OCI-LY1 (cell line): ENCODE data around the gene SLCO6A1.
"Not testable (repeated sequence)": the region's sequence is repeated elsewhere in the genome, so short reads cannot be mapped to it uniquely, and the experiment has no call there.

Experiments
- H2AFZ ChIP-seq: fragments of 200-600 bp; sonication (generic), shearing (Covaris generic); 2 replicates; pipeline ENCODE4 v1.6.0; 2014; ENCODE audit warnings: antibody characterized with exemption, mild to moderate bottlenecking, low read length
- H3F3A ChIP-seq: fragments of 200-600 bp; sonication (generic), shearing (Covaris generic); 2 replicates; pipeline ENCODE4 v1.6.0; 2014; ENCODE audit warnings: mild to moderate bottlenecking, antibody characterized with exemption, low read length, moderate library complexity; ENCODE audit not compliant: insufficient read depth
- H3K27ac ChIP-seq: fragments of 200-600 bp; sonication (generic); 2 replicates; pipeline ENCODE4 v1.5.1; 2014; ENCODE audit warnings: low read length, mixed run types, mild to moderate bottlenecking, low read depth; ENCODE audit not compliant: poor library complexity, severe bottlenecking
- H3K27me3 ChIP-seq: fragments of 200-600 bp; sonication (generic); 2 replicates; pipeline ENCODE4 v1.6.0; 2014; ENCODE audit warnings: antibody characterized with exemption, mild to moderate bottlenecking, low read length, moderate library complexity; ENCODE audit not compliant: insufficient read depth
- H3K36me3 ChIP-seq: fragments of 200-600 bp; sonication (generic); 2 replicates; pipeline ENCODE4 v1.6.1; 2014; ENCODE audit warnings: mild to moderate bottlenecking, antibody characterized with exemption, low read length, moderate library complexity, mixed read lengths; ENCODE audit not compliant: insufficient read depth
- H3K4me1 ChIP-seq: fragments of 200-600 bp; sonication (generic); 2 replicates; pipeline ENCODE4 v1.5.1; 2014; ENCODE audit warnings: mild to moderate bottlenecking, low read length, moderate library complexity; ENCODE audit not compliant: insufficient read depth, severe bottlenecking
- H3K4me2 ChIP-seq: fragments of 200-600 bp; sonication (generic), shearing (Covaris generic); 2 replicates; pipeline ENCODE4 v1.6.1; 2014; ENCODE audit warnings: low read length
- H3K4me3 ChIP-seq: fragments of 200-600 bp; sonication (generic); 2 replicates; pipeline ENCODE4 v1.5.1; 2014; ENCODE audit warnings: low read length, low read depth, mild to moderate bottlenecking, mixed read lengths; ENCODE audit not compliant: poor library complexity, severe bottlenecking
- H3K79me2 ChIP-seq: fragments of 200-600 bp; shearing (Covaris generic); 2 replicates; pipeline ENCODE4 v1.6.1; 2016; ENCODE audit warnings: mixed run types, low read length, mixed read lengths; ENCODE audit not compliant: insufficient read depth
- H3K9ac ChIP-seq: fragments of 200-600 bp; sonication (generic), shearing (Covaris generic); 2 replicates; pipeline ENCODE4 v1.6.1; 2014; ENCODE audit warnings: mild to moderate bottlenecking, low read length, mixed read lengths
- H3K9me2 ChIP-seq: fragments of 200-600 bp; sonication (generic), shearing (Covaris generic); 2 replicates; pipeline ENCODE4 v1.6.1; 2014; ENCODE audit warnings: low read depth, mild to moderate bottlenecking, low read length, mixed read lengths
- H3K9me3 ChIP-seq: fragments of 200-600 bp; shearing (Covaris generic); 2 replicates; pipeline ENCODE4 v1.6.1; 2014; ENCODE audit warnings: low read length, mixed read lengths
- H4K20me1 ChIP-seq: fragments of 200-600 bp; sonication (generic), shearing (Covaris generic); 2 replicates; pipeline ENCODE4 v1.6.0; 2016; ENCODE audit warnings: mild to moderate bottlenecking, low read length; ENCODE audit not compliant: insufficient read depth
- EZH2 ChIP-seq: fragments of 200-600 bp; sonication (generic), shearing (Covaris generic); IDR thresholded peaks from 2 replicates; pipeline ENCODE4 v1.8.0; 2017; ENCODE audit warnings: borderline replicate concordance, mixed run types, mild to moderate bottlenecking, antibody characterized with exemption, low read length, moderate library complexity, mixed read lengths
- TF ChIP-seq, protein P1 (sequence below): fragments of 200-600 bp; sonication (generic), shearing (Covaris generic); IDR thresholded peaks from 2 replicates; pipeline ENCODE4 v1.5.1; 2017; ENCODE audit warnings: mild to moderate bottlenecking, antibody characterized with exemption, low read length, moderate library complexity, mixed read lengths

The SLCO6A1 gene

DNA sequence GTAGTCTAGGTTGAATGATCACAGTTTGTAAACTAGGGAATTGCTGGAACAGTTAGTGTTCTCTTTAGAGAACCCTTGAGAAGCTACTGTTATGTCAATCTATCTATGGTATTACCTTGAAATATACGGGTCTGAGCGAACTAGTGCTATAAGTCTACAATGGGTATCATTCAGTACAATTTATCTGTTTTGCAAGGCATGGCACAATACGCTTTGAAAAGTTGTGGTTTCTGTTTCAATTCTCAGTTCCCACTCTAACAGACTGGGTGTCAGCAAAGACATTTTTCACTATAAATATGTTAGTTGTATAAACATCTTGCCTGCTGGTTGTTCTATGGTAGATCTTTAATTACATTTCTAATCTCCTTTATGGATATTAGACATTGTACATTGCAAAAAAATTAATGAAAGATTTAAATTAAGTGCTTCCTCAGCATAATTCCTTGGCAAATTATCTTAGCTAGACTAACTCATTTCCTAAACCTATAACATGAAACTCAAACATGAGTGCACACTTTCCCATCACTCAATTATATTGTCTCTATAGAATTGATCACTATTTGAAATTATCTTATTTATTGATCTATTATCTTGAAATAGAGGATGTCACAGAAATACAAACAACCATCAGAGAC, 24.9 kb upstream of the SLCO6A1 start:
- H3K27ac ChIP-seq = no peak overlapping the region
- H2AFZ ChIP-seq = no peak overlapping the region
- no peak overlapping the region for H3K4me2 ChIP-seq

DNA sequence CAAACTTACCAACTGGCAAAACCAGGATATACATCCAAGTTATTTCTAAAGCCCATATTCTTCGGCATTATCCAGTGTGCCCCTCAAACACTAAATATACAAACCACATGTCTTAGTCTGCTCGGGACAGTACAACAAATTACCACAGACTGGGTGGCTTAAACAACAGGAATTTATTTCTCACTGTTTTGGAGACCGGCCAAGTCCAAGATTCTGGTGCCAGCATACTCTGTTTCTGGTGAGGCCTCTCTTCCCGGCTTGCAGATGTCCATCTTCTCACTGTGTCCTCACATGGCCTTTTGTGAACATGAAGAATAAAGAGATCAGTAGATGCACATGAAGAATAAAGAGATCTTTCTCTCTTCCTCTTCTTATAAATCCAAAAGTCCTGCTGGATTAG, 12.9 kb upstream of the SLCO6A1 start:
- H3K4me1 ChIP-seq = no peaks in the 10 kb centered on the region
- no peaks in the 10 kb centered on the region for H4K20me1 ChIP-seq
- TF ChIP-seq, protein P1, sequence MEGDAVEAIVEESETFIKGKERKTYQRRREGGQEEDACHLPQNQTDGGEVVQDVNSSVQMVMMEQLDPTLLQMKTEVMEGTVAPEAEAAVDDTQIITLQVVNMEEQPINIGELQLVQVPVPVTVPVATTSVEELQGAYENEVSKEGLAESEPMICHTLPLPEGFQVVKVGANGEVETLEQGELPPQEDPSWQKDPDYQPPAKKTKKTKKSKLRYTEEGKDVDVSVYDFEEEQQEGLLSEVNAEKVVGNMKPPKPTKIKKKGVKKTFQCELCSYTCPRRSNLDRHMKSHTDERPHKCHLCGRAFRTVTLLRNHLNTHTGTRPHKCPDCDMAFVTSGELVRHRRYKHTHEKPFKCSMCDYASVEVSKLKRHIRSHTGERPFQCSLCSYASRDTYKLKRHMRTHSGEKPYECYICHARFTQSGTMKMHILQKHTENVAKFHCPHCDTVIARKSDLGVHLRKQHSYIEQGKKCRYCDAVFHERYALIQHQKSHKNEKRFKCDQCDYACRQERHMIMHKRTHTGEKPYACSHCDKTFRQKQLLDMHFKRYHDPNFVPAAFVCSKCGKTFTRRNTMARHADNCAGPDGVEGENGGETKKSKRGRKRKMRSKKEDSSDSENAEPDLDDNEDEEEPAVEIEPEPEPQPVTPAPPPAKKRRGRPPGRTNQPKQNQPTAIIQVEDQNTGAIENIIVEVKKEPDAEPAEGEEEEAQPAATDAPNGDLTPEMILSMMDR = no peak
- no peak for TF ChIP-seq EZH2
- no peaks in the 10 kb centered on the region for H3K36me3 ChIP-seq
- H3K4me3 ChIP-seq = no peak overlapping the region
- H3K79me2 ChIP-seq = no peaks in the 10 kb centered on the region
- H2AFZ ChIP-seq = no peak overlapping the region
- H3K27ac ChIP-seq = no peak overlapping the region
- H3F3A ChIP-seq = no peaks in the 10 kb centered on the region
- no peaks in the 10 kb centered on the region for H3K9me3 ChIP-seq
- no peak overlapping the region for H3K4me2 ChIP-seq
- H3K27me3 ChIP-seq = no peaks in the 10 kb centered on the region
- H3K9me2 ChIP-seq = no peaks in the 10 kb centered on the region
- no peak overlapping the region for H3K9ac ChIP-seq

More for the DNA sequence above, 24.9 kb upstream of the SLCO6A1 start:
- Histone ChIP-seq H3F3A (no peaks in the 10 kb centered on the region), H3K4me1 (no peaks in the 10 kb centered on the region), H3K36me3 (no peaks in the 10 kb centered on the region), H3K9ac (no peak overlapping the region), H3K4me3 (no peak overlapping the region), H4K20me1 (no peaks in the 10 kb centered on the region), H3K27me3 (no peaks in the 10 kb centered on the region), H3K79me2 (no peaks in the 10 kb centered on the region), H3K9me2 (no peaks in the 10 kb centered on the region), H3K9me3 (no peaks in the 10 kb centered on the region)
- TF ChIP-seq EZH2 = no peak
- TF ChIP-seq, protein P1 = no peak

DNA sequence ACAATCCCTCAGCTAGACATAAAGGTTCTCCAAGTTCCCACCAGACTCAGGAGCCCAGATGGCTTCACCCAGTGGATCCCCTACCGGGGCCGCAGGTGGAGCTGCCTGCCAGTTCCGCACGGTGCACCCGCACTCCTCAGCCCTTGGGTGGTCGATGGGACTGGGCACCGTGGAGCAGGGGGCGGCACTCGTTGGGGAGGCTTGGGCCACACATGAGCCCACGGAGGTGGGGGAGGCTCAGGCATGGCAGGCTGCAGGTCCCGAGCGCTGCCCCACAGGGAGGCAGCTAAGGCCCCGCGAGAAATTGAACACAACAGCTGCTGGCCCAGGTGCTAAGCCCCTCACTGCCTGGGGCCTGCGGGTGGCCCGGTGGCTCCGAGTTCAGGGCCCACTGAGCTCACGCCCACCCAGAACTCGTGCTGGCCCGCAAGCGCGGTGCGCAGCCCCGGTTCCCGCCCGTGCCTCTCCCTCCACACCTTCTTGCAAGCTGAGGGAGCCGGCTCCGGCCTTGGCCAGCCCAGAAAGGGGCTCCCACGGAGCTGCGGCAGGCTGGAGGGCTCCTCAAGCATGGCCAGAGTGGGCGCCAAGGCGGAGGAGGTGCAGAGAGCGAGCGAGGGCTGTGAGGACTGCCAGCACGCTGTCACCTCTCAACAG, 7.4 kb downstream of the SLCO6A1 start:
- H3K27me3 ChIP-seq, H2AFZ ChIP-seq, H3K9me3 ChIP-seq, H3K36me3 ChIP-seq, H3K27ac ChIP-seq, H3F3A ChIP-seq, H3K79me2 ChIP-seq, H3K4me3 ChIP-seq, H3K9me2 ChIP-seq, H3K4me2 ChIP-seq, H3K4me1 ChIP-seq, H4K20me1 ChIP-seq, H3K9ac ChIP-seq: not testable (repeated sequence)

DNA sequence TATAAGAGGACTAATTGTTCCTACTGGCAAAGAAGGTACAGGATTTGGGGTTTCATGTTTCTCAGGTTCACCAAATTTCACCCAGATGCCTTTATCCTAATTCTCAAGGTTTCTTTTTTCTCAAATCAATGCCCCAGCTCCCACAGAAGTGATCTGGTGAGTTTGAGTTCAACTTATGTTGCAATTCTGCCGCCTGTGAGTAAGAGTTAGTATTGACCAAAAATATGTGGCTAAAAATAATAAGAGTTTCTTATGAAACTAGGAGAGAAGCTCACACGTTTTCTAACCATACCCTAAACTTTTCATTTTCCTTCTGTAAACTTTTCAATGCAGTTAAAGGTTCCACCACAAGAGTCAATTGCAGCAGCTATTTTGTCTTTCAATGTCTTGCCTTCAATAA, 15.1 kb downstream of the SLCO6A1 start:
- Histone ChIP-seq H3K79me2 (no peaks in the 10 kb centered on the region), H3K9me2 (no peaks in the 10 kb centered on the region)

More for the DNA sequence above, 15.1 kb downstream of the SLCO6A1 start:
- no peak overlapping the region for H2AFZ ChIP-seq
- no peaks in the 10 kb centered on the region for H3K27me3 ChIP-seq
- no peaks in the 10 kb centered on the region for H3F3A ChIP-seq
- no peaks in the 10 kb centered on the region for H4K20me1 ChIP-seq
- no peaks in the 10 kb centered on the region for H3K4me1 ChIP-seq
- TF ChIP-seq, protein P1 = no peak
- no peak for TF ChIP-seq EZH2
- H3K4me2 ChIP-seq = no peak overlapping the region
- no peak overlapping the region for H3K4me3 ChIP-seq
- no peak overlapping the region for H3K9ac ChIP-seq
- no peaks in the 10 kb centered on the region for H3K9me3 ChIP-seq
- H3K27ac ChIP-seq = no peak overlapping the region
- no peaks in the 10 kb centered on the region for H3K36me3 ChIP-seq
